ENCODE measurements around the gene PITPNC1. TPM values are rescaled to one million over a fixed set of nuclear protein-coding genes. Genes with fewer than 3 reads are reported as not detected.

PITPNC1 gene
- total and polyA plus RNA-seq, 2 donors (not counting 1 experiment from before 2014, with no cell fraction given) = 5.8 to 7.1 TPM

DNA sequence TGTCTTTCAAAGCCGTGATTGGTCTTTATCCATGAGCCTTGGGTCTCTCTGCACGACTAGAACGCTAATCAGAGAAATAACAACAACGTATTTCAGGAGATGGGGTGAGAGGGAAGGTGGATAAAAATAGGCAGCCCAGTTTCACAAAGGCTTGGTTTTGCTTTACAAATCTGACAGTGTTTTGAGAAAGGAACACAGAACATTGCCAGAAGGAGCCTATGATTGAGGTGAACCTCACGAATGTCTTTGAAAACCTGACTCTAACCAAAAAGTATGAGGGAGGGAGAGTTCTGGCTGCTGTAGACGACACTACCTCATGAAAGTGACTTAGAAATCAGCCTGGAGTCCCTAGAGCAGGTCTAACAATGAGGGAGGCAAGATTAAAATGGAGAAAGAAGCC lies 302.6 kb downstream of the PITPNC1 start:
- DNase-seq (ENCODE audit: low read depth in 2 of 2) = no peak
- no peaks in the 10 kb centered on the region for H3K79me2 ChIP-seq (ENCODE audit: control insufficient read depth, insufficient read depth, low read length)
- no peak overlapping the region for H3K4me3 ChIP-seq (replicated peaks in 1 of 4; ENCODE audit: control extremely low read depth in 1 of 4, insufficient read depth in 1 of 4, low read depth in 3 of 4, low read length in 4 of 4)
- H3K36me3 ChIP-seq (ENCODE audit: control insufficient read depth, insufficient read depth, low read length) = no peaks in the 10 kb centered on the region
- H3K9me3 ChIP-seq (ENCODE audit: control insufficient read depth, insufficient read depth, low read depth, low read length) = no peaks in the 10 kb centered on the region
- H3K4me2 ChIP-seq (ENCODE audit: extremely low read depth, insufficient read depth, low read length) = no peak overlapping the region
- H4K20me1 ChIP-seq (ENCODE audit: control insufficient read depth, extremely low read depth, insufficient read depth, low read length) = no peaks in the 10 kb centered on the region
- H3K27me3 ChIP-seq (ENCODE audit: control insufficient read depth, insufficient read depth, low read length) = no peaks in the 10 kb centered on the region
- no peaks in the 10 kb centered on the region for H3K4me1 ChIP-seq (ENCODE audit: control insufficient read depth, extremely low read depth, insufficient read depth, low read length)
- no peak overlapping the region for H2AFZ ChIP-seq (ENCODE audit: low read length)
- H3K27ac ChIP-seq (ENCODE audit: insufficient read depth, low read length) = no peak overlapping the region
- H3K9ac ChIP-seq (ENCODE audit: insufficient read depth, low read length) = no peak overlapping the region
- no peak for TF ChIP-seq EZH2 (IDR thresholded peaks at IDR 0.05; ENCODE audit: low read length, missing control alignments)
- TF ChIP-seq, protein P1, sequence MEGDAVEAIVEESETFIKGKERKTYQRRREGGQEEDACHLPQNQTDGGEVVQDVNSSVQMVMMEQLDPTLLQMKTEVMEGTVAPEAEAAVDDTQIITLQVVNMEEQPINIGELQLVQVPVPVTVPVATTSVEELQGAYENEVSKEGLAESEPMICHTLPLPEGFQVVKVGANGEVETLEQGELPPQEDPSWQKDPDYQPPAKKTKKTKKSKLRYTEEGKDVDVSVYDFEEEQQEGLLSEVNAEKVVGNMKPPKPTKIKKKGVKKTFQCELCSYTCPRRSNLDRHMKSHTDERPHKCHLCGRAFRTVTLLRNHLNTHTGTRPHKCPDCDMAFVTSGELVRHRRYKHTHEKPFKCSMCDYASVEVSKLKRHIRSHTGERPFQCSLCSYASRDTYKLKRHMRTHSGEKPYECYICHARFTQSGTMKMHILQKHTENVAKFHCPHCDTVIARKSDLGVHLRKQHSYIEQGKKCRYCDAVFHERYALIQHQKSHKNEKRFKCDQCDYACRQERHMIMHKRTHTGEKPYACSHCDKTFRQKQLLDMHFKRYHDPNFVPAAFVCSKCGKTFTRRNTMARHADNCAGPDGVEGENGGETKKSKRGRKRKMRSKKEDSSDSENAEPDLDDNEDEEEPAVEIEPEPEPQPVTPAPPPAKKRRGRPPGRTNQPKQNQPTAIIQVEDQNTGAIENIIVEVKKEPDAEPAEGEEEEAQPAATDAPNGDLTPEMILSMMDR (conservative IDR thresholded peaks at IDR 0.05 in 1 of 2, IDR thresholded peaks at IDR 0.05 in 1 of 2; ENCODE audit: low read depth in 1 of 2, low read length in 2 of 2) = no peak

DNA sequence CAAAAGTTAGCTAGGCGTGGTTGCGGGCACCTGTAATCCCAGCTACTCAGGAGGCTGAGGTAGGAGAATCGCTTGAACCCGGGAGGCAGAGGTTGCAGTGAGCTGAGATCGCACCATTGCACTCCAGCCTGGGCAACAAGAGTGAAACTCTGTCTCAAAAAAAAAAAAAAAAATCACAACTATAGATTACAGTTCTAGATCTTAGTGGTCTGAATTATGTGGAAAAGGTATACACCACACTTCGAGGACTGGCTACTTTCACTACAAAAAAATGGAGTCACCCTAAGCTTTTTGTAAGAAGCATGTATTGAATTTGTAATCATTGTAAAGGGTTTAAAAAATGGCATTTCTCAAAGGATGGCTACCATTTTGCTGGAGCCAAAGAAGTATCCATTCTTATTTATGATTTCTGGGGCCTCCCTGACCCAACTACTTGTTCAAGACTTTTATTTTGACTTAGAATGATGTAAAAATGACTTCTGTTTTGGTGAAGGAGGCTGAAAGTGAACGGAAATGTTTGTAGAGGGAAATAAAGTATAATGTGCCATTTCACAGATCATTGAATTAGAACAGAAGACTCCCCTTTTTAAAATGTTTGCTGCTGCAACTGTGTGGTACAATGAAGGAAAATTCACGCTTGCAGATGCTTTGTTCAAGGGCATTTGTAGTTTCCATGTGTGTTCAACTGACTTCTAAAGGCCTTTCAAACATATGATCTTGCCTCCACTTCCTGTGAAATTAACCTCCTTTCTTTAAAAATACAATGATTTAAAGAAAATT lies 303.6 kb downstream of the PITPNC1 start:
- Histone ChIP-seq H4K20me1 (ENCODE audit: control insufficient read depth, extremely low read depth, insufficient read depth, low read length) (no peaks in the 10 kb centered on the region), H3K27me3 (ENCODE audit: control insufficient read depth, insufficient read depth, low read length) (no peaks in the 10 kb centered on the region), H3K4me3 (replicated peaks in 1 of 4; ENCODE audit: control extremely low read depth in 1 of 4, insufficient read depth in 1 of 4, low read depth in 3 of 4, low read length in 4 of 4) (no peak overlapping the region), H3K4me2 (ENCODE audit: extremely low read depth, insufficient read depth, low read length) (no peak overlapping the region), H3K79me2 (ENCODE audit: control insufficient read depth, insufficient read depth, low read length) (no peaks in the 10 kb centered on the region), H3K4me1 (ENCODE audit: control insufficient read depth, extremely low read depth, insufficient read depth, low read length) (no peaks in the 10 kb centered on the region), H2AFZ (ENCODE audit: low read length) (no peak overlapping the region), H3K27ac (ENCODE audit: insufficient read depth, low read length) (no peak overlapping the region), H3K9me3 (ENCODE audit: control insufficient read depth, insufficient read depth, low read depth, low read length) (no peaks in the 10 kb centered on the region), H3K9ac (ENCODE audit: insufficient read depth, low read length) (no peak overlapping the region), H3K36me3 (ENCODE audit: control insufficient read depth, insufficient read depth, low read length) (no peaks in the 10 kb centered on the region)
- TF ChIP-seq, protein P1 (conservative IDR thresholded peaks at IDR 0.05 in 1 of 2, IDR thresholded peaks at IDR 0.05 in 1 of 2; ENCODE audit: low read depth in 1 of 2, low read length in 2 of 2) = no peak
- no peak for TF ChIP-seq EZH2 (IDR thresholded peaks at IDR 0.05; ENCODE audit: low read length, missing control alignments)
- no peak for DNase-seq (ENCODE audit: low read depth in 2 of 2)

DNA sequence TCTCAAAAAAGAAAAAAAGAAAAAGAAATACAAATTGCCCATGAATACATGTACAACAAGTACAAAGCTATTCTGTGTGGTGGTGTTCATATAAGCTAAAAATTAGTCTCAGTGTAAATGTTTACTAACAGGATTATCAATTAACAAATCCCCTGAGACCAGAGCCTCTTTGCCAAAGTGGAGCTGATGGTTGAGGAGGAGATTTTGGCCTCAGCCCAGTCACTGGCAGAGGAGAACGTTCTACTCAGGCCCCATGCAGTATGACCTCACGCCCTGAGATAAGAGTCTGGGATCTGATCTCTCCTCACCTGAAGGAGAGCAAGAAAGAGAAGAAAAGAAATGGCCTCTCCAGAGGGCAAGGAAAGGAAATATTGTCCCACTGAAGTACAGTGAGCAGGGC lies 305.1 kb downstream of the PITPNC1 start:
- no peaks in the 10 kb centered on the region for H3K27me3 ChIP-seq (ENCODE audit: control insufficient read depth, insufficient read depth, low read length)
- H4K20me1 ChIP-seq (ENCODE audit: control insufficient read depth, extremely low read depth, insufficient read depth, low read length) = no peaks in the 10 kb centered on the region
- H3K9ac ChIP-seq (ENCODE audit: insufficient read depth, low read length) = no peak overlapping the region
- H2AFZ ChIP-seq (ENCODE audit: low read length) = no peak overlapping the region
- no peaks in the 10 kb centered on the region for H3K9me3 ChIP-seq (ENCODE audit: control insufficient read depth, insufficient read depth, low read depth, low read length)
- TF ChIP-seq, protein P1 (conservative IDR thresholded peaks at IDR 0.05 in 1 of 2, IDR thresholded peaks at IDR 0.05 in 1 of 2; ENCODE audit: low read depth in 1 of 2, low read length in 2 of 2) = no peak
- TF ChIP-seq EZH2 (IDR thresholded peaks at IDR 0.05; ENCODE audit: low read length, missing control alignments) = no peak
- no peaks in the 10 kb centered on the region for H3K4me1 ChIP-seq (ENCODE audit: control insufficient read depth, extremely low read depth, insufficient read depth, low read length)
- H3K4me2 ChIP-seq (ENCODE audit: extremely low read depth, insufficient read depth, low read length) = no peak overlapping the region
- H3K36me3 ChIP-seq (ENCODE audit: control insufficient read depth, insufficient read depth, low read length) = no peaks in the 10 kb centered on the region
- H3K27ac ChIP-seq (ENCODE audit: insufficient read depth, low read length) = no peak overlapping the region
- H3K79me2 ChIP-seq (ENCODE audit: control insufficient read depth, insufficient read depth, low read length) = no peaks in the 10 kb centered on the region
- no peak overlapping the region for H3K4me3 ChIP-seq (replicated peaks in 1 of 4; ENCODE audit: control extremely low read depth in 1 of 4, insufficient read depth in 1 of 4, low read depth in 3 of 4, low read length in 4 of 4)
- DNase-seq (ENCODE audit: low read depth in 2 of 2) = no peak

All from fibroblast of lung (primary cell).